ENCODE measurements around the gene SLC43A1.

The SLC43A1 gene

GRCh38 chr11:57497303-57498247, 17.9 kb downstream of the SLC43A1 start:
- no peak for DNase-seq

GRCh38 chr11:57496109-57496820, 19.2 kb downstream of the SLC43A1 start:
- no peak for DNase-seq

- DNase-seq, result peak; percentile 82
Observed at GRCh38 chr11:57493507-57494503, 21.7 kb downstream of the SLC43A1 start.

- DNase-seq, result no peak
Observed at GRCh38 chr11:57491371-57492061, 24.0 kb downstream of the SLC43A1 start.

- DNase-seq, result no peak
Observed at GRCh38 chr11:57490456-57491248, 24.9 kb downstream of the SLC43A1 start.

- no peak for DNase-seq
Observed at GRCh38 chr11:57487920-57488659, 27.4 kb downstream of the SLC43A1 start.

GRCh38 chr11:57487021-57487778, 28.3 kb downstream of the SLC43A1 start:
- no peak for DNase-seq

- no peak for DNase-seq
Observed at GRCh38 chr11:57485217-57485990, 30.1 kb downstream of the SLC43A1 start.

- DNase-seq, result no peak
Observed at GRCh38 chr11:57484141-57484710, 31.3 kb downstream of the SLC43A1 start.

GRCh38 chr11:57483562-57483918, 32.0 kb downstream of the SLC43A1 start:
- no peak for DNase-seq

- peak; percentile 72 for DNase-seq
Observed at GRCh38 chr11:57482782-57483561, 32.5 kb downstream of the SLC43A1 start.

- DNase-seq, result no peak
Observed at GRCh38 chr11:57481915-57482781, 33.4 kb downstream of the SLC43A1 start.

- DNase-seq, result no peak
Observed at GRCh38 chr11:57481315-57481714, 34.2 kb downstream of the SLC43A1 start.

- DNase-seq, result peak; percentile 63
Observed at GRCh38 chr11:57480409-57481137, 34.9 kb downstream of the SLC43A1 start.

- no peak for DNase-seq
Observed at GRCh38 chr11:57479911-57480310, 35.6 kb downstream of the SLC43A1 start.

All from activated T-cell treated with anti-CD3 and anti-CD28 coated beads for 4 hours (primary cell).